Limb (tissue), 2 donors: ENCODE data around the gene BRD3.
"Not testable (repeated sequence)": the region's sequence is repeated elsewhere in the genome, so short reads cannot be mapped to it uniquely, and the experiment has no call there.

Experiments
- DNase-seq, 2 donors: peaks; one replicate each; pipeline ENCODE4 v3.0.0-alpha.2; 2016; ENCODE audit errors: extremely low spot score in 2 of 2

The BRD3 gene

GRCh38 chr9:134067904-134068743 lies at the start of gene BRD3:
BRD3 (minus strand) TSS chr9:134068026; CDS start chr9:134053477, 14,549 bp downstream.
- peak; percentile 91 to 92 for DNase-seq

- DNase-seq, result no peak
Measured at GRCh38 chr9:134112561-134112960, 44.7 kb upstream of the BRD3 start.

- no peak for DNase-seq
Measured at GRCh38 chr9:134111064-134111463, 43.2 kb upstream of the BRD3 start.

GRCh38 chr9:134103391-134103998 lies 35.7 kb upstream of the BRD3 start:
- DNase-seq, result no peak

GRCh38 chr9:134101623-134102149 lies 33.9 kb upstream of the BRD3 start:
- no peak for DNase-seq

GRCh38 chr9:134101133-134101532 lies 33.3 kb upstream of the BRD3 start:
- DNase-seq, result not testable (repeated sequence)

GRCh38 chr9:134100040-134100439 lies 32.2 kb upstream of the BRD3 start:
- no peak for DNase-seq

GRCh38 chr9:134099123-134099761 lies 31.4 kb upstream of the BRD3 start:
- no peak for DNase-seq

- no peak for DNase-seq
Measured at GRCh38 chr9:134089972-134090371, 22.1 kb upstream of the BRD3 start.

GRCh38 chr9:134088063-134088725 lies 20.4 kb upstream of the BRD3 start:
- no peak for DNase-seq

- DNase-seq, result no peak
Measured at GRCh38 chr9:134085674-134086073, 17.8 kb upstream of the BRD3 start.

- no peak for DNase-seq
Measured at GRCh38 chr9:134083451-134083850, 15.6 kb upstream of the BRD3 start.

GRCh38 chr9:134076644-134077043 lies 8.8 kb upstream of the BRD3 start:
- no peak for DNase-seq

- DNase-seq, result not testable (repeated sequence)
Measured at GRCh38 chr9:134075689-134076088, 7.9 kb upstream of the BRD3 start.

GRCh38 chr9:134073500-134073899 lies 5.7 kb upstream of the BRD3 start:
- DNase-seq, result no peak

GRCh38 chr9:134072683-134073082 lies 4.9 kb upstream of the BRD3 start:
- DNase-seq, result not testable (repeated sequence)

GRCh38 chr9:134071149-134071548 lies 3.3 kb upstream of the BRD3 start:
- no peak for DNase-seq

- no peak for DNase-seq
Measured at GRCh38 chr9:134069480-134070399, 1.9 kb upstream of the BRD3 start.

GRCh38 chr9:134068744-134069479 lies 1.1 kb upstream of the BRD3 start:
- DNase-seq, result peak in 1 of 2 donors; percentile 28
